K562 (cell line): ENCODE results near the gene SLC25A51. TPM values are rescaled to one million over a fixed set of nuclear protein-coding genes. Genes with fewer than 3 reads are reported as not detected.
A peak's percentile ranks its signal among the peaks of the same experiment; 100 is the strongest.
"Not testable (repeated sequence)": the region's sequence is repeated elsewhere in the genome, so short reads cannot be mapped to it uniquely, and the experiment has no call there.

Source experiments
- ATAC-seq: fragments of 200-7000 bp; cut with Tn5 transposase; 3 replicates; pipeline ENCODE4 v1.9.1; 2020; ENCODE audit warnings: moderate library complexity
- BruUV-seq: library from RNA; stranded (reverse); fragments of 400-500 nt; replicated peaks from 2 replicates; lab custom pipeline; 2021; lab: Mats Ljungman, UMichigan
- CTCF ChIA-PET: fragments of 300-600 bp; formaldehyde crosslinking; extraction: SDS; loops from one replicate; lab custom pipeline; 2021; ENCODE audit warnings: low intra/inter-chr PET ratio; lab: Yijun Ruan, JAX
- POLR2A ChIA-PET: fragments of 300-600, 350-650 bp; sonication (Branson Sonifier 250); formaldehyde crosslinking; extraction: SDS; loops from one replicate; lab custom pipeline; 2021; ENCODE audit warnings: antibody characterized with exemption, inconsistent platforms; lab: Yijun Ruan, JAX
- DNase-seq, 4 experiments: peaks; one replicate each; pipeline versions ENCODE4 v3.0.0 to v3.0.0-alpha.2; 2011 to 2018; ENCODE audit warnings: low spot score in 3 of 4, mixed read lengths in 3 of 4; ENCODE audit errors: extremely low read depth in 1 of 4
- FAIRE-seq: peaks from 2 replicates; lab custom pipeline; 2011; peaks lifted over from hg19 to GRCh38; lab: Jason Lieb, UNC
- H2AFZ ChIP-seq: 2 replicates; pipeline ENCODE4 v1.6.0; 2011; ENCODE audit warnings: low read depth, low read length, control low read depth, inconsistent platforms
- H3K27ac ChIP-seq: fragments of 200-600 bp; 3 replicates; pipeline ENCODE4 v1.8.0; 2011; ENCODE audit warnings: low read depth, mild to moderate bottlenecking, control low read depth, inconsistent platforms, low read length, moderate library complexity, mixed read lengths; ENCODE audit errors: extremely low read depth
- H3K27me3 ChIP-seq, 2 experiments: fragments of 300-600 bp in 1 of 2; 2 replicates in 1 of 2; 3 replicates in 1 of 2; pipeline versions ENCODE4 v1.6.0 to v1.8.0; 2011; ENCODE audit warnings: inconsistent platforms in 2 of 2, low read length in 2 of 2, mild to moderate bottlenecking in 1 of 2, mixed read lengths in 1 of 2, moderate library complexity in 1 of 2; ENCODE audit not compliant: control insufficient read depth in 2 of 2, insufficient read depth in 2 of 2
- H3K36me3 ChIP-seq: fragments of 300-600 bp; 3 replicates; pipeline ENCODE4 v1.8.0; 2011; ENCODE audit warnings: mild to moderate bottlenecking, low read length, inconsistent platforms; ENCODE audit not compliant: control insufficient read depth, insufficient read depth
- H3K4me1 ChIP-seq, 2 experiments: fragments of 200-600 bp in 1 of 2; replicated peaks in 1 of 2; 2 replicates in 1 of 2; 3 replicates in 1 of 2; pipeline versions ENCODE4 v1.5.1 to v1.8.0; 2011; ENCODE audit warnings: inconsistent platforms in 2 of 2, low read length in 2 of 2, mild to moderate bottlenecking in 1 of 2, mixed read lengths in 1 of 2, moderate library complexity in 1 of 2; ENCODE audit not compliant: control insufficient read depth in 2 of 2, insufficient read depth in 2 of 2
- H3K4me2 ChIP-seq: 2 replicates; pipeline ENCODE4 v1.6.1; 2011; ENCODE audit warnings: low read length, control low read depth, inconsistent platforms, mixed read lengths; ENCODE audit not compliant: insufficient read depth
- H3K4me3 ChIP-seq: fragments of 200-600 bp; sonication (generic), shearing (Covaris generic); 2 replicates; pipeline ENCODE4 v1.5.1; 2016; ENCODE audit warnings: control low read depth, inconsistent platforms
- H3K79me2 ChIP-seq: fragments of 200-600 bp; 3 replicates; pipeline ENCODE4 v1.8.0; 2011; ENCODE audit warnings: low read length, inconsistent platforms; ENCODE audit not compliant: control insufficient read depth, insufficient read depth
- H3K9ac ChIP-seq, 2 experiments: 2 replicates each; pipeline versions ENCODE4 v1.6.0 to v1.6.1; 2011; ENCODE audit warnings: low read depth in 2 of 2, low read length in 2 of 2, control low read depth in 1 of 2, inconsistent platforms in 1 of 2, mild to moderate bottlenecking in 1 of 2, mixed read lengths in 1 of 2; ENCODE audit not compliant: insufficient read depth in 1 of 2
- H3K9me1 ChIP-seq: one replicate; pipeline ENCODE4 v1.6.0; 2011; ENCODE audit warnings: inconsistent platforms, mild to moderate bottlenecking, low read length, moderate library complexity; ENCODE audit not compliant: control insufficient read depth, insufficient read depth
- H3K9me3 ChIP-seq: replicated peaks from 2 replicates; pipeline ENCODE4 v1.5.1; 2011; ENCODE audit warnings: low read depth, low read length, inconsistent platforms; ENCODE audit not compliant: control insufficient read depth, insufficient read depth
- H4K20me1 ChIP-seq: replicated peaks from 2 replicates; pipeline ENCODE4 v1.6.1; 2011; ENCODE audit warnings: low read length, inconsistent platforms, mixed read lengths; ENCODE audit not compliant: control insufficient read depth, insufficient read depth
- CEBPB ChIP-seq: fragments of 450-650 bp; IDR thresholded peaks from 2 replicates; pipeline ENCODE4 v1.6.1; 2016; ENCODE audit warnings: missing genetic modification characterization, missing compliant biosample characterization
- CEBPG ChIP-seq, 3 experiments: fragments of 200-800 bp in 1 of 3; sonication (Bioruptor generic) in 1 of 3; sonication (generic) in 1 of 3; formaldehyde crosslinking in 1 of 3; IDR thresholded peaks in 2 of 3; conservative IDR thresholded peaks in 1 of 3; 2 replicates each; pipeline versions ENCODE4 v1.6.1 to v1.8.0; 2016 to 2022; ENCODE audit warnings: missing compliant biosample characterization in 2 of 3, missing genetic modification characterization in 2 of 3, mild to moderate bottlenecking in 1 of 3, missing genetic modification reagents in 1 of 3
- KDM1A ChIP-seq, 2 experiments: fragments of 450-650 bp; IDR thresholded peaks; 2 replicates each; pipeline ENCODE4 v1.6.1; 2016; ENCODE audit warnings: mild to moderate bottlenecking in 2 of 2
- MEF2A ChIP-seq: IDR thresholded peaks from 2 replicates; pipeline ENCODE4 v1.6.1; 2011; ENCODE audit warnings: low read depth, mild to moderate bottlenecking, low read length, moderate library complexity; ENCODE audit not compliant: control insufficient read depth
- SAFB2 ChIP-seq: fragments of 200-400 bp; formaldehyde crosslinking; IDR thresholded peaks from 2 replicates; pipeline ENCODE4 v1.6.1; 2018; ENCODE audit warnings: borderline replicate concordance, low read length, low read depth, moderate library complexity; ENCODE audit not compliant: severe bottlenecking
- YBX1 ChIP-seq: fragments of 450-650 bp; IDR thresholded peaks from 2 replicates; pipeline ENCODE4 v1.7.1; 2016; ENCODE audit warnings: mild to moderate bottlenecking
- ZBED1 ChIP-seq: IDR thresholded peaks from 2 replicates; pipeline ENCODE4 v1.6.1; 2014
- ZNF197 ChIP-seq: fragments of 200-800 bp; sonication (Bioruptor generic); IDR thresholded peaks from 2 replicates; pipeline ENCODE4 v1.6.1; 2016; ENCODE audit warnings: low read depth, missing genetic modification characterization, missing compliant biosample characterization
- ZNF696 ChIP-seq: fragments of 250-450 bp; sonication (Bioruptor Pico); conservative IDR thresholded peaks from 2 replicates; pipeline ENCODE4 v1.4.0; 2020; ENCODE audit warnings: mild to moderate bottlenecking, moderate library complexity
- WGBS: fragments of 100-300 bp; shearing (Covaris generic); methylation state at CpG from one replicate; pipeline ENCODE4 v1.1.6; 2016; ENCODE audit warnings: low coverage, mixed read lengths; ENCODE audit not compliant: insufficient coverage; ENCODE audit errors: missing lambda C conversion rate; 5-methylcytosine and 5-hydroxymethylcytosine counted together
- in situ Hi-C: fragments of 300-500 bp; cut with MboI; formaldehyde crosslinking; loops from 4 replicates; pipeline ENCODE4 v1.15.0; 2018; ENCODE audit warnings: inconsistent platforms, mixed read lengths
- intact Hi-C: fragments of 100-400 bp; cut with micrococcal nuclease; formaldehyde crosslinking; loops from 2 replicates; pipeline ENCODE4 v1.14.2; 2022
- polyA plus RNA-seq, 8 experiments: library from polyadenylated mRNA; depleted of rRNA in 4 of 8; stranded (reverse) in 5 of 8; unstranded in 3 of 8; fragments of >200 nt; fragmentation: Nextera tagmentation in 2 of 8; fragmentation: Illumina TruSeq in 1 of 8; extraction: Ambion mirVana in 2 of 8; extraction: Trizol in 1 of 8; gene quantifications; 2 replicates each; pipeline versions ENCODE4 v1.2.1 to v1.2.3, GENCODE V29; 2011 to 2014; ENCODE audit warnings: inconsistent platforms in 1 of 8, missing spikeins in 1 of 8
- total RNA-seq, 7 experiments: library from RNA; depleted of rRNA in 6 of 7; stranded (reverse); fragments of >200 nt in 6 of 7; fragmentation: Illumina TruSeq in 2 of 7; extraction: Trizol in 2 of 7; gene quantifications; 2 replicates each; pipeline versions ENCODE4 v1.2.1 to v1.2.3, GENCODE V29; 2011 to 2021; ENCODE audit warnings: low replicate concordance in 1 of 7

The SLC25A51 gene
- total and polyA plus RNA-seq, 9 of the 15 experiments (the other 6 are each of a cell fraction or from before 2014, with no cell fraction given) = 9.1 to 40.7 (median 24.5) TPM

DNA sequence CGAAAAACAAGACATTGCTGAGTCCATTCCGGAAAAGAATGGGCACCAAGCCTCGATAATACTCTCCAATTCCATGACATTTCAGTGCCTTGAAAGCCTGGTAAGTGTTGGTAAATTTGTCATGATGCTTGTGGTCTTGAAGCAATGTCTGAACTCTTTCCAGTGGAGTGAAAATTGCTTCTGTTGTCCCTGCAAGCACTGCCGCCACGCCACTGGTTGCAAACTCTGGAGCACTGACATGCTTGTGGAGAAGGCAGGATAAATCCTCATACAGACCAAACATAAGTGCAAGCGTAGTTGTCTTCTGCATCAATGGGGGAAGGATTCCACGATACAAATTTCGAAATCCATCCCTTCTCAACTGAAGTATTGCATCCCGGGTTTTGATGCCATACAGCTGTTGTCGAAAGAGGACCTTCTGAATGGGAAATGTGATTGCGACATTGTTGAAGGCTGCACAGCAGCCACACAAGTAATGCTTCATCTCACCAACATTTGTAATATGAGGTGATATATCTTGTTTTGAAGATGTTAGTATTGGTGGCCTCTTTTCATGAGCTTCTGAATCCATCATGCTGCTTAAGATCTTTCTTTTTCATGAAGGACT is 15.8 kb downstream of the SLC25A51 start:
- BruUV-seq, H3K27me3 ChIP-seq, CTCF ChIA-PET, POLR2A ChIA-PET, H3K79me2 ChIP-seq, H4K20me1 ChIP-seq, H2AFZ ChIP-seq, H3K4me3 ChIP-seq, ATAC-seq, intact Hi-C loops, H3K4me1 ChIP-seq, in situ Hi-C loops, FAIRE-seq, H3K27ac ChIP-seq, H3K4me2 ChIP-seq, H3K9ac ChIP-seq, DNase-seq, H3K9me1 ChIP-seq, H3K9me3 ChIP-seq: not testable (repeated sequence)
- H3K36me3 ChIP-seq = peaks cover 41% of the 10 kb centered on the region
- 87% methylated on average over 7 of the region's 11 CpGs for WGBS
- peak; percentile 90 for TF ChIP-seq CEBPB (tag)
- 0 out of 2 replicates have a peak, but pooled peaks have one; percentile 27 for TF ChIP-seq CEBPG (CRISPR knock-in tag; IDR thresholded peaks at IDR 0.05)
- peak; percentile 65 to 74 for TF ChIP-seq CEBPG (tag; conservative IDR thresholded peaks at IDR 0.05 in 1 of 2, IDR thresholded peaks at IDR 0.05 in 1 of 2)

DNA sequence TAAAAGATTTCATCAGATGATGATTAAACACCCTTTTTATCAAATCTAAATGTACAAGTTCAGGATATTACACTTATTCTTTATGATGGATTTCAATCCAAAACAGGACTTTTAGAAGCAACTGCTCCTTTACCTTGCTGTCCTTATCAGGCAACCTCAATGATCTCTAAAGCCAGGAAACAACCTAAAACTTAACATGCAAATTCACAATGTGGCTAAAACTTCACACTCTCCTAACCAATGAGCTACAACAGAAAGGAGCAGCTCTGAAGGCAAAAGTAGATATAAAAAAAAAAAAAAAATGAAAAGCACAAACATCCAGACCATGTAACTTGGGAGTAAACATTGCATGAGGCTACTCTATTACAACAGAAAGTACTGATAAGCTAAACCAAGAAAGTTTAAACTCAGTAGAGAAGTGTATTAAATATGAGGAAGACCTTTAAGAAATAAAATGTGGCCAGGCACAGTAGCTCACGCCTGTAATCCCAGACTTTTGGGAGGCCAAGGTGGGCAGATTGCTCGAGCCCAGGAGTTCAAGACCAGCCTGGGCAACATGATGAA is 22.9 kb downstream of the SLC25A51 start:
- no peaks in the 10 kb centered on the region for H4K20me1 ChIP-seq
- H3K9ac ChIP-seq = no peak overlapping the region
- TF ChIP-seq ZBED1 = no peak
- TF ChIP-seq KDM1A (IDR thresholded peaks at IDR 0.05) = no peak
- no peak for TF ChIP-seq ZNF696 (CRISPR knock-in tag)
- no peak for TF ChIP-seq YBX1
- TF ChIP-seq SAFB2 = no peak
- no peak for TF ChIP-seq ZNF197
- TF ChIP-seq MEF2A = no peak
- H2AFZ ChIP-seq = no peak overlapping the region
- no peak overlapping the region for H3K27ac ChIP-seq
- H3K4me2 ChIP-seq = no peak overlapping the region
- no peaks in the 10 kb centered on the region for H3K9me1 ChIP-seq
- BruUV-seq = no TSS peak
- H3K27me3 ChIP-seq = no peaks in the 10 kb centered on the region
- ChIA-PET CTCF (interaction anchor here (0.7 kb wide), 1 partner anchor 10 kb away, joined by 3 read pairs; no protein-coding TSS in a partner anchor), POLR2A (interaction anchor here (0.8 to 2.9 kb wide), 3 partner anchors 9 to 61 kb away, joined by 3 to 10 read pairs (median 3); no protein-coding TSS in a partner anchor)
- no peak for ATAC-seq
- peaks cover 25% of the 10 kb centered on the region for H3K36me3 ChIP-seq
- H3K9me3 ChIP-seq = peaks cover 4% of the 10 kb centered on the region; the same call in 1 of the 2 replicates
- in situ Hi-C loops (no loop called here), intact Hi-C loops (no loop called here)
- no peaks in the 10 kb centered on the region for H3K4me1 ChIP-seq
- FAIRE-seq = no peak
- no peaks in the 10 kb centered on the region for H3K79me2 ChIP-seq
- no peak for DNase-seq
- 98% methylated on average over 2 of the region's 2 CpGs for WGBS
- H3K4me3 ChIP-seq = no peak overlapping the region
